SKM-1 treated with dmso at 0.1 percent for 144 hours (cell line): ENCODE results near the gene ALK.

Experiments
- DNase-seq: peaks from one replicate; lab custom pipeline; 2025; ENCODE audit not compliant: unreplicated experiment; lab: John Stamatoyannopoulos, UW

ALK gene

DNA sequence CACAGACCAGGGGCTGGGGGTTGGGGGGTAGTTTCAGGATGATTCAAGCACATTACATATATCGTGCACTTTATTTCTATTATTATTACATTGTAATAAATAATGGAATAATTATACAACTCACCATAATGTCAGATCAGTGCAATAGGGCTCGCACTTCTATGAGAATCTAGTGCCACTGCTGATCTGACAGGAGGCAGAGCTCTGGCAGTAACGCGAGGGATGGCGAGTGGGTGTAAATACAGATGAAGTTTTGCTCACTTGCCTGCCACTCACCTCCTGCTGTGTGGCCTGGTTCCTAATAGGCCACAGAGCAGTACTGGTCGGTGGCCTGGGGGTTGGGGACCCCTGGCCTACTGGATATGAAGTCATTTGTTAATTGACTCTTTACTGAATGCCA is 615.6 kb downstream of the ALK start:
- DNase-seq = no peak

DNA sequence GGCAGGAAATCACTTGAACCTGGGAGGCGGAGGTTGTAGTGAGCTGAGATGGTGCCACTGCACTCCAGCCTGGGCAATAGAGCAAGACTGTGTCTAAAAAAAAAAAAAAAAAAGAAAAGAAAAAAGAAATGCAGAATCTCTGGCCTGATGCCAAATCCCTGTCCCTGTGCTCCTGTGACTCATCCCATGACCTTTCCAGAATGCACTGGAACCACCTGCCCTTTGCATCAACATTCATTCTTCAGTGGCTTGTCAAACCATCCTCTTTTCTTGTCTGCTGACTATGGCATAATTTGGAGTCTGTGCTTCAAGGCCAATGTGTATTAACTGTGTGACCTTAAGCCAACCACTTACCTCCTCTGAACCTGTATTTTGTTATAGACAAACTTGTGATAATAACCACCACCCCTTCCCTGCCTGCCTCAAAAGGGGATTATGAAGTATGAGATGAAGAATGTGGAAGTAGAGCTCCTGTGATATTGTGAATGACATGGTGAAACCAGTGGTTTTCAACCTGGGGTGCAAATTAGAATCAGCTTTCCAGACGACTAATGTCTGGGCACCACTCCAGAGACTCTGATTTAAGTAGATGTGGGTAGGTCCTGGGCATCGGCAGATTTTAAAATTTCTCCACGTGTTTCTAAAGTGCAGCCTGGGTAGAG is 616.9 kb downstream of the ALK start:
- no peak for DNase-seq

- DNase-seq = no peak
Measured at GRCh38 chr2:29296585-29296984, 624.8 kb downstream of the ALK start.

DNA sequence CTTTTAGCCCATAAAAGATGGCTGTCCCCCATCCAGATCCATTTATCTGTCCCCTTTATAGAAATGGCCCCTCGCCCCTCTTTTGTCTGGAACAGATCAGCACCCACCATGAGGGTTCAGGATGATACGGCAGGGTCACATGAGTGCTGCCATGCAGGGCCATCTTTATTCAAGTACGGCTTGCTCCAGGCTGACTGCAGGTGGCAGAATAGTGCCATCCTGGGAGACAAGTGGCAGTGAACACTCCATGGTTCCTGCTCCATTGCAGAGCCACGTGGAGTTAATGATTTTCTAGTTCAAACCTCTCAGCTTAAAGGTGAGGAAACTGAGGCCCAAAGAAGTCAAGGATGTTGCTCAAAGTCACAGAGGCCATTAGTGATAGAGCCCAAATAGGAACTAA is 625.5 kb downstream of the ALK start:
- no peak for DNase-seq

GRCh38 chr2:29293830-29294438 is 627.5 kb downstream of the ALK start:
- no peak for DNase-seq

GRCh38 chr2:29290293-29291047 is 630.9 kb downstream of the ALK start:
- no peak for DNase-seq

DNA sequence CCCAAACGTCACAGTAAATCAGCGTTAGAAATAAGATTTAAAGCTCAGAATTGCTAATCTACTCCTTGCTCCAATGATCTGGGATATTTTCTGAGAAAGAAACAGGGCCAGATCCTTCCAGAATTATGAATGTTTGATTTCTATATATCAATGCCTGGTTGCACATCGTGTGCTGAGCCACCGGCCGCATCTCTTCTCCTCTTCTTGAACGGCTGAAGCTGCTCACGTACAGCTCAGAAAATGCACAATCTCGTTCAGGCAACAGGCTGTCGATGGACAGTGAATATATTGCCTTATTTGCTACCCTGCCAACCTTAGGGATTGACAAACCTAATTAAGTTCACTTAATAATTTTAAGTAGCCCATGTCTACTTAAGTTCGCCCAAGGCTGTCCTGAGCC is 636.7 kb downstream of the ALK start:
- no peak for DNase-seq

- no peak for DNase-seq
Measured at GRCh38 chr2:29281916-29282247, 639.5 kb downstream of the ALK start.

- no peak for DNase-seq
Measured at GRCh38 chr2:29281086-29281915, 640.1 kb downstream of the ALK start.

- no peak for DNase-seq
Measured at GRCh38 chr2:29278966-29279365, 642.4 kb downstream of the ALK start.

DNA sequence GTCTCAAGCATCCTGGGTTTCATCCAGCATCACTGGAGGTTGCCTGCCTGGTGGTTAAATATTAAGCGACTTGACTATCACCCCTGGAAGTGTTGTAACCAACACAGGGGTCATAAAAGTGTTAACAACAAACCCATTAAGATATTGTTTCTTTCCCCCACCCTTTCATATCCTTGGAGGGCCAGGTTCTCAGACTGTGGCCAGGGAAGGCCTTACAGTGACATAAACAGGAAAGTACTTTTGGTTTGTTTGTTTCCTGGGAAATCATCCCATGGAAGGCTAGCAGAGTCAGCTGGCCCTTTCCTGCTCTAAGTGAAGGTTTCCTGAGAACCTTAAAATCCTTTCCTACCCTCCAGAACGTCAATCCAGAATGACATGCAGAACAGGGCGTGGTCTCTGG is 645.2 kb downstream of the ALK start:
- DNase-seq = no peak

DNA sequence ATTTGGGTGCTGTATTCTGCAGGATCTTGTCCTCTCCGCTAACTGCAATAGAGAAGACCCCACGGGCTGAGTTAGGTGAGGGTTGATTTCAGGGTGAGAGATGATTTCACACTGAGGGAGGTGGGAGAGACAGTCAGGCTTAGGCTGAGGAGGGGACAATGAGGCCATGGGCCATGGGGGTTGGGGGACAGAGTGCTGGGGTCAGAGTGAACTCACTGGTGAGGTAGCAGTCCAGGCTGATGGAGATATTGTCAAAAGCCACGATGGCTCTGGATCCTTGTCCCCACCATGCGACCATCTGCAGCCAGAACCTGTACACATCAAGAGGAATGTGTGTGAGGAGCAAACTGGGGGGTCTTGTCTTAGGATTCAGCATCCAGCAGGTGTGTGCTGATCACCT is 646.2 kb downstream of the ALK start:
- DNase-seq = no peak

- no peak for DNase-seq
Measured at GRCh38 chr2:29273685-29274611, 647.4 kb downstream of the ALK start.

DNA sequence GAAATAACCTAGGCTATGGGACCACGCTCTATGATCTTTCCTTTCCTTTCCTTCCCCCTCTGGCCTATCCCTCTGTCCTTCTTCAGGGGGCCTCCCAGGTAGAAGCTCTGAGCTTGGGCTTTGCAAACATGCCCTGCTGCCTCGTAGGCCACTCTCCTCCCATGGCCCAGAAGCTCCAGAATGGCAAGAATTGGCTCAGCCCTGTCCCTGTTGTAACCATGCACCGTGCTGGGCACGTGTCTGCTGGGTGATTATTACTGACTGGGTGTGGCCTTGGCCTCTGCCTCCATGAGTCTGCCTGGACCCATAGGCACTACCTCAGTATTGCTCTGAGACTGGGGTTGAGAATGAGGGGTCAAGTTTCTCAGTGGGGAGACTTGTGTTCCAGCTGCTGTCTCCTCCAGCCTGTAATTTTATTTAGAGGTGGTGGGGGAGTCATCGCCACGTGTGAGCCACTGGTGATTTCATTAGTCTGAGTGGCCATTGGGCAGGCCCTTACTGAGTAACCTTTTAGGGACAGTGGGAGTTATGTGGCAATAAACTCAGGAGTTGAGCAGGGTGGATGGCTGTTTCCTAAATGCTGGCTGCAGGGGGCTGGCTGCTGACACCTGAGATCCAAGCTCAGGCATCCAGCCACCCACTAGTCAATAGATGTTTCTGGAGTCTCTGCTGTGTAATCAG is 648.2 kb downstream of the ALK start:
- no peak for DNase-seq

DNA sequence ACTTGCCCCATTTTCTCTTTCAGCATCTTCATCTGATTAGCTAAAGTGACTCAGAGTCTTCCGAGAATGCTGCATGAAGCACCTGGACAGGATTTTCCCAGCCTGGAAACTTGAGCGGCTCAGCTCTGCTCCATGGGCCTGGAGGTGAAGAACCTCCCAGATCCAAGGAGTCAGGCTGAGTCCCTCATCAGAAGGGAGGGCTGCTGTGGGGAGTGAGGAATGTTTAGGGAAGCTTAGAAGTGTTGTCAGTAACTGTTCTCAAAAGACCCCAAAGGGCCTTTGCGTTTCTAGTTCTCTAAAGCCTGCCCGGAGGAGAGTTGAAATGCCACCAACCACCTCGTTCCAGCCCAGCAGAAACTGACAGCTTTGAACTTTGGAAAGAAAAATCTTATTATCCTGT is 649.1 kb downstream of the ALK start:
- DNase-seq = no peak

- no peak for DNase-seq
Measured at GRCh38 chr2:29270701-29271121, 650.7 kb downstream of the ALK start.

DNA sequence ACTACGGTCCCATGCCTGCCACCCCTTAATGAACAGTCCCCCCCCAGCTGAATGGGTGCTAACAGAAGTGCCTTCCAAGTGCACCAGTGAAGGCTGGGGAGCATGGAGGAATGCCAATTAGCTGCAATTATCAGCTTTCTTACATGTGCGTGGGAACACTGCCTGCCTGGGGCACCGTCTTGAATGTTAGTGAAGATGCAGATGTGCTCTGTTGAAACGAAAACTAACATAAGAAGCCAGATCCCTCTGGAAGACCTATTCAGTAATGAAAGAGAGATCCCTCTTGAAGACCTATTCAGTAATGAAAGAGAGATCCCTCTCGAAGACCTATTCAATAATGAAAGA is 651.6 kb downstream of the ALK start:
- no peak for DNase-seq

DNA sequence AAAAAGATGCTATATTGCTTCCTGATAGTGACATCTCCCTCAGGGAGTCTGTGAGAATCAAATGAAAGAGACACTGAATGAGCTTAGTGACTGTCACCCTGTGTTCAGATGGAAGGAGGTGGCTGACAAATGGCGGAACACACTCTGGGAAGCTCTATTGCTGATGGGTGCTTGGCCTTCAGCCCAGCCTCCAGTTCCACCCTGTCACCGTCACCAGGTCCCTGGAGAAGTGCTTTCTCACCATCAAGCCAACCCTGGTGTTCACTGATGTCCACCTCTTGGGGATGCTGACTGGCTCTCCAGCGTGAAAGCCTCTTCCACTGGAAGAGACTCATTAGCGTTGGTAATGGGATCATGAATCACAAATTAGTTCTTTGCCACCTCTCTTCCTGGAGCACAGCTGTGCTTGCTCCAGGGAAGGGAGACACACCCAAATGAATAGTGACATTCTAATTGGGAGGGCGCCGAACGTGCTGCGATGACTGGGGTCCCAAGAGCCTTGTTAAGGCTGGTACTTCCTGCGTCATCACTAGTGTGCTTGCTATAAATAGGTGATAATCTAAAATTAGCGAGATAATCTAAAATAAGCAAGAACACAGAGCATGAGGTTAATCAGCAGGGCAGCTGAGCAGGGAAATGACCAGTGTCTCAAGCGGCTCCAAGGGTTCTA is 652.2 kb downstream of the ALK start:
- DNase-seq = no peak

- no peak for DNase-seq
Measured at GRCh38 chr2:29267720-29268119, 653.7 kb downstream of the ALK start.

- DNase-seq = no peak
Measured at GRCh38 chr2:29263886-29264285, 657.5 kb downstream of the ALK start.
